ENCODE measurements around the gene BMP5.
"Not testable (repeated sequence)": the region's sequence is repeated elsewhere in the genome, so short reads cannot be mapped to it uniquely, and the experiment has no call there.

DNA sequence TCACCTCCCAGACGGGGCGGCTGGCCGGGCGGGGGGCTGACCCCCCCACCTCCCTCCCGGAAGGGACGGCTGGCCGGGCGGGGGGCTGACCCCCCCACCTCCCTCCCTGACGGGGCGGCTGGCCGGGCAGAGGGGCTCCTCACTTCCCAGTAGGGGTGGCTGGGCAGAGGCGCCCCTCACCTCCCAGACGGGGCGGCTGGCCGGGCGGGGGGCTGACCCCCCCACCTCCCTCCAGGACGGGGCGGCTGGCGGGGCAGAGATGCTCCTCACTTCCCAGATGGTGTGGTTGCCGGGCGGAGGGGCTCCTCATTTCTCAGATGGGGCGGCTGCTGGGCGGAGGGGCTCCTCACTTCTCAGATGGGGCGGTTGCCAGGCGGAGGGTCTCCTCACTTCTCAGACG, 34.5 kb upstream of the BMP5 start:
- TF ChIP-seq ATF3 (IDR thresholded peaks at IDR 0.05; ENCODE audit: insufficient read depth, low read depth, low read length); ZNF274 (IDR thresholded peaks at IDR 0.05; ENCODE audit: borderline replicate concordance, extremely low read depth, low read length); SP1 (IDR thresholded peaks at IDR 0.05; ENCODE audit: low read depth, low read length): not testable (repeated sequence)
- TF ChIP-seq, protein P1, sequence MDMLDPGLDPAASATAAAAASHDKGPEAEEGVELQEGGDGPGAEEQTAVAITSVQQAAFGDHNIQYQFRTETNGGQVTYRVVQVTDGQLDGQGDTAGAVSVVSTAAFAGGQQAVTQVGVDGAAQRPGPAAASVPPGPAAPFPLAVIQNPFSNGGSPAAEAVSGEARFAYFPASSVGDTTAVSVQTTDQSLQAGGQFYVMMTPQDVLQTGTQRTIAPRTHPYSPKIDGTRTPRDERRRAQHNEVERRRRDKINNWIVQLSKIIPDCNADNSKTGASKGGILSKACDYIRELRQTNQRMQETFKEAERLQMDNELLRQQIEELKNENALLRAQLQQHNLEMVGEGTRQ (IDR thresholded peaks at IDR 0.05; ENCODE audit: low read length), result not testable (repeated sequence)
